Urothelium cell line (cell line): Measurements from ENCODE around the gene LCN2.
A peak's percentile ranks its signal among the peaks of the same experiment; 100 is the strongest.
"Not testable (repeated sequence)": the region's sequence is repeated elsewhere in the genome, so short reads cannot be mapped to it uniquely, and the experiment has no call there.

ENCODE experiments used
- DNase-seq: peaks from one replicate; pipeline ENCODE4 v3.0.0; 2011; ENCODE audit warnings: low spot score, mixed read lengths
- FAIRE-seq: peaks from 2 replicates; lab custom pipeline; 2011; peaks lifted over from hg19 to GRCh38; lab: Jason Lieb, UNC

LCN2 gene

DNA sequence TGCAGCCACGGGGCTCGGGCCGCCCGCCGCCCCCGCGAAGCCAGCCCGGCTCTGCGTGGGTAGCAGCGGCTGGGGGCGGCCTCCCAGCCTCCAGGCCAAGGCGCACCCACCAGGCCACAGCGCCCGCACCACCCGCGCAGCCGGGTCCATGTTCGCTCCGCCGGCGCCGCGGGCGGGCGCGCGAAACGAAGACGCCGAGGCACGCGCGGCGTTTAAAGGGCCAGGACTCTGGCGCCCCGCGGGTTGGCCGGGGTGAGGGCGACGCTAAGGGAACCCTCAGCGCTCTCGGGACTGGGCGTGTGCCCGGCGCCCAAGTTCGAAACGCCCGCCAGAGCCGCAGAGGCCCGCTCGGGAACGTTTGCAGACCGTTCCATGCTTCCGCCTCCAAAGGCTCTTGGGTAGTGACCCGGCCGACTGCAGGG, 21.7 kb upstream of the LCN2 start, which contains the start of gene PTGES2:
Gene PTGES2 (minus strand): TSS at position 162 of the 422 bp plus-strand sequence. CDS start 12 bp downstream, at position 150.
- no peak for FAIRE-seq
- DNase-seq: peak; percentile 85

DNA sequence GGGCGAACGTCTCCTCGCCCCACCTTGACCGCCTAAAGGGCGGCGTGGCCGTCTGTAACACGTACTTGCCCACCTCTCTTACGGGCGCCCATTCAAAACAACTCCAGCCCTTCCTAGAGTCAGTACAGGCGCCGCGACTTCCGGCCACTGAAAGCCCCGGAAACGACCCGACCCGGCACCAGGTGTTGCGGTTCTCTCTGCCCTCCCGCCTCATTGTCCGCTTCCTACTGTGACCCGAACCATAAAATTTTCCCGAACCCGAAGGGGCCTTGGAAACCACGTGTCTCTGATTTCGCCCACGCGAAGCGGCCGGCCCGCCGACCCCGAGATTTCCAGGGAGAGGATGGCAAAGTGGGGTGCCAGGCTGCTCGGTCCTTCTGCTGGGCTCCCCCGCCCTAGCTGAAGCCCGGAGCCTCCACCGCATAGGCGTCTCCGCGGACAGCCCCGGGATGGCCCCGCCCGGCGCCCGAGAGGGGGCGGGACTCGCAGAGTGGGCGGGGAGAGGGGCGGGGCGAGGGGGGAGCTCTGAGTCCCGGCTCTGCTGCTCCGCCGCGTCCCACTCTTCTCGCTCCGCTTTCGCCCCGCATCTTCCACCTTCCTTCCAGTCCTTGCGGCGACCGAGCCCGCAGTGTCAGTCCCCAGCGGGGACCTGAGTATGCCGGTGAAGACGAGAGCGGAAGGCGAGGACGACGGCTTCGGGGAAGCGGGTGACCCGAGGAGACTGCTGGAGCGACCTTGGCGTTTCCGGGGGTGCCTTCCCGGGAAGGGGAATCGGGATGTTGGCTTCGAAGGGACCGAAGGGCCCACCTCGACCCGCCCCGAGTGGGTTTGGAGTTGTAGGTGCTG, 21.0 kb upstream of the LCN2 start:
- DNase-seq: peak; percentile 86
- FAIRE-seq: no peak

DNA sequence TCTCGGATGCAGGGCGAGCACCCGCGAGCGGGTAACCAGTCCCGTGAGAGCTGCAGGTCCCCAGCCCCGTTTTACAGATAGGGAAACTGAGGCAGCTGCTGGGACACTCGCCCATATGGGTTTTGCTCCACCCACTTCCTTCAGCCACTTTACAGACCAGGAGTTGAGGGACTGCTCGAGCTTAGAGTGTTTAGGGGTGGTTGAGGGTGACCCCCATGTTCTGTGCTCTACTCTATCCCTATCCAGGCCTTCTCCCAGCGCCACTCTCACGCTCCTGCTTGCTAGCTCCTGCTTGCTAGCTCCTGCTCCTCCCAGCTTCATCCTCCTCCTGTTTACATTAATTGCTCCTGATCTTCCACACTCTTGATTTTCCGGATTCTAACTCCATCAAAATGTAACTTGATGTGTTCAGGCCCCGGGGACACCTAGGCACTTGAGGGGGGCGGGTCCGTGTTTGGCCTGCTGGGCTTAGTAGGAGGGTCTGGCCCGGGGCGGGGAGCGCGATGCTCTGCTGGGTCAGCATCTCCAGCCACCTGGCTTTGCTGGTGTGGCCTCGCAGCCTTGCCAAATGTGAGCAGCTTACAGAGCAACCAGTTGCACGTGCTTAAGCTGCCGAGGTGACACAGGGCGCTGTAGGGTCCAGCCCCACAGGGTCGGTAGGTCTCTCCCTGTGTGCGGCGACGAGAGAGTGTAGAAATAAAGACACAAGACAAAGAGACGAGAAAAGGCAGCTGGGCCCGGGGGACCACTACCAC, 20.2 kb upstream of the LCN2 start:
- DNase-seq (no peak), FAIRE-seq (no peak)

DNA sequence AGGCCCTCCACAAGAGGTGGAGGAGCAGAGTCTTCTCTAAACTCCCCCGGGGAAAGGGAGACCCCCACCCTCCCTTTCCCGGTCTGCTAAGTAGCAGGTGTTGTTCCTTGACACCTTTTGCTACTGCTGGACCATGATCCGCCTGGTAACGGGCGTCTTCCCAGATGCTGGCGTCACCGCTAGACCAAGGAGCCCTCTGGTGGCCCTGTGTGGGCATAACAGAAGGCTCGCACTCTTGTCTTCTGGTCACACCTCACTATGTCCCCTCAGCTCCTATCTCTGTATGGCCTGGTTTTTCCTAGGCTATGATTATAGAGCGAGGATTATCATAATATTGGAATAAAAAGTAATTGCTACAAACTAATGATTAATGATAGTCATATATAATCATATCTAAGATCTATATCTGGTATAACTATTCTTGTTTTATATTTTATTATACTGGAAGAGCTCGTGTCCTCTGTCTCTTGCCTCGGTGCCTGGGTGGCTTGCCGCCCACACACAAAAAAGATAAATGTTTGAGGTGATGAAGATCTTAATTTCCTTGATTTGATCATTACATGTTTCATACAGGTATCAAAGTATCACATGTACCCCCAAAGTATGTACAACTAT, 19.2 kb upstream of the LCN2 start:
- not testable (repeated sequence) for FAIRE-seq, DNase-seq

DNA sequence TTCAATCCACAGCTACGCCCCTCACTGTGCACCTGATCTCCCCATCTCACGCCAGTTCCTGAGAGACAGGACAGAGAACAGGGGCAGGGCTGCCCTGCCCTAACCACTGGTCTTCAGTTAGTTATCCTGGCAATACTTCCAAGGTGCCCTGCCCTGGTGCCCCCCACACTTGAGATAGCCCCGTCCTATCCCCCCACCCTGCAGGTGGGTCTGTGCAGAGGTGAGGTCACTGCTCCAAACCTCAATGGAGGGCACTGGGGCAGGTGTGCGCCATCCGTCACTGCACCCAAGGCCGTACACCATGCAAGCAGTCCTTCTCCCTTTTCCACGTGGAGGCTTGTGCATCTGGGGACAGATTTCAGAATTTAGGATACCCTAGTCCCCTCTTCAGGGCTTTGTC, 18.6 kb upstream of the LCN2 start:
- not testable (repeated sequence) for FAIRE-seq, DNase-seq

DNA sequence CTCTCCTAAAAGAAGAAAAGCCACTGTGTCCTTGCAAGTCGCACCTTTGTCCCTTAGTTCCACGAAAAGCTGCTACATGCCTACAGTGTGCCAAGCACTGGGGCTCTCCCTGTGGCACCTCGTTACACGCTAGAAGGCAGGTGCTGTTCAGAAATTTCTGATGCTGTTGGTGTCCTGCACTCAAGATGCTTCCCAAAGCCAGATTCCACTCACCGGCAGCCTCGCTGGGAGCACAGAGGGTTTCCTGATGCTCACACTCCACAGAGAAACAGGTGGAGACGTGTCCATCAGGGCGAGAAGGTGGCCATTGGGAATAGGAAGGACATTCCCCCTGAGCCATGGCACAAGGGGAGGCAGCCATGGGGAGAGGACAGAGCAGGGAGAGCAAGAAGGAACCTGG, 17.9 kb upstream of the LCN2 start:
- not testable (repeated sequence) for DNase-seq, FAIRE-seq

DNA sequence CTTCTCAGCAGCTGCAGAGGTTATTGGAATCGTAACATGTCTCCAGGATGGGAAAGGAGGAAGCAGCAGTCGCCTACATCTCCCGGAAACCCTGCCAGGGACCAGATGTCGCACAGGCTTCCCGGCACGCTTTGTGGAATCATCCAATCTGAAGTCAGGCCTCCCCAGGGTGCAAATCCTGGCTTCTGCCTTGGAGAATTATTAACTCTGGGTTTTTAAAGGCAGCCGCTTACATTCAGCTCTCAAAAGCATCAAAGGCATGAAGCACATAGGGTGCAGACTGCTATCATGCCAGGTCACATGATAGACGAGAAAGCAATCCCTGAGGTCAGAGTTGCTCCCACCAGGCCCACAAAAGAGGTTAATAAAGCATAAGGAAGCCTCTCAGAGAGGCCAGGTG, 17.1 kb upstream of the LCN2 start:
- DNase-seq, FAIRE-seq: not testable (repeated sequence)

DNA sequence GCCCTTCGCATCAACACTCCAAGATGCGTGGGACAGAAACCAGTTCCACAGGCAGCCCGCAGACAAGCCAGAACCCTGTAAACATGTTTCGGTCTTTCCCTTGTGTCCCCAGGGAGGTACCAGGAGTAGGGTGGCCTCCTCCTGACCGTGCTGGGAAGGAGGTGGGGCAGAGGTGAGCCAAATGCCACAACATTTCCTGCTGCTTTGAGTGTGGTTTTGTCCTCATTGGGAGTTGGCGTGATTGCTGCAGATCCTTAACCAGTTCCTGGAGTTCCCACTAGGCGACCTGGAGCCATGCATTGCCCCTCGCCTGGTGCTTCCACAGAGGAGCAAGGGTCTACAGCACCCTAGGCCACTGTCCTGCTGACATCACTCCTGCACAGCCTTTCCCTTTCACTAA, 13.7 kb upstream of the LCN2 start:
- DNase-seq: not testable (repeated sequence)

DNA sequence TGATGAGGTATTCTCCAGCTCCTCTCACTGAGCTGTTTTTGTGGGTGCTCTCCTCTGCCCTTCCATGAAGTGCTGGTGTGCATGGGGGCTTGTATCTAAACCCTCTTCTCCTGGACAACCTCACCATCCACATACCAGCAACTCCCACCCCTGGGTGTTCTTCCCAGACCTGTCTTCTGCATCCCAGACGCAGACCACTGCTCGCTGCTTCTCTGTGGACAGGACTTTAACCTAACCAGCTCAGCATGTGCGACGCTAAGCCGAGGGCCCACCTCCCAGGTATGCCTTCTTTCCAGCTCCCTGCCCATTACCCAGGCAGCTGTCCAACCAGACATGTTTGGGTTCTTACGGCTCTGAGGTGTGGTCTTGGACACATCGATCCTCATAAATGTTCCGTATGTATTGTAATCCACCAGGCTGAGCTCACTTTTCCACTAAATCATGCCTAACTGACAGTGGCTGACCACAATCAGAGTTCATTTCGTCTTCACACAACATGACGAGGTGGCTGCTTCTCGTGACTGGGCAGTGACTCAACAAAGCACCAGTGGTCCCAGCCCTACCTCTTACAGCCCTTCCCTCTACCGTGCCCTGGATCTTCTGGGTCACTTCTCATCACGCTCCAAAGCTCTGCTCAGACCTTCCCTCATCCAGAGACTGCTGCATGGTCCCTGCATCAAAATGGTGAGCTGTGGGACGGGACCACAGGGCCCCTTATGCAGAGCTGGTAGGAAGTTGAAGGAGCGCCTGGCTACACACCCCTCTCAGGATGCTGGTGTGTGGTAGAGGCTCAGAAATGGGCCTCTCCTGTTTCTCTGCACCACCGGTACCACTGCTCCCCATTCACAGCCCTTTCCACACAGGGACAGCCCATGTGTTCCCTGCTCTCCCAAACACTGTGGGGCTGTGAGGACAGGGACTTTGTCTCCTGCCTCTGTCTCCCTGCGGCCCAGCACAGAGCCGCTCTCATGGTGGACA, 12.1 kb upstream of the LCN2 start:
- FAIRE-seq (peak; percentile 89), DNase-seq (peak; percentile 70)

More for the DNA sequence above, 13.7 kb upstream of the LCN2 start:
- not testable (repeated sequence) for FAIRE-seq

DNA sequence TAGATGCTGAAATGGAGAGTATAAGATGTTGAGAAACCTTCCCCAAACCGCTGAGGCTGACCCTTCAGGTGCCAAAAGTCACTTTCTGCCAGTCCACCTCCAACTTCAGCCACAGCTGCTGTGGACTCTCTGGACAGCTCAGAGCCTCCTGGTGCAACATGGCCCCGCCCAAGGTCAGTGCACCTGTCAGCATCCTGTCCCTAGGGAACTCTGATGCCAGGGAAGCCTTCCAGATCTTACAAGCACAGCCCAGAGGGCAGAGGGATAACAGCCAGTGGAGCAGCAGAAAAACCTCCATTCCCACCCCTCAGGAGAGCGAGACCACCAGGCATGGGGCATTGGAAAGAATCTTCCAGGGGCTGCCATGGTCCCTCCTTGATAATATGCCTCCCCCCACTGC, 11.3 kb upstream of the LCN2 start:
- DNase-seq: no peak
- no peak for FAIRE-seq

DNA sequence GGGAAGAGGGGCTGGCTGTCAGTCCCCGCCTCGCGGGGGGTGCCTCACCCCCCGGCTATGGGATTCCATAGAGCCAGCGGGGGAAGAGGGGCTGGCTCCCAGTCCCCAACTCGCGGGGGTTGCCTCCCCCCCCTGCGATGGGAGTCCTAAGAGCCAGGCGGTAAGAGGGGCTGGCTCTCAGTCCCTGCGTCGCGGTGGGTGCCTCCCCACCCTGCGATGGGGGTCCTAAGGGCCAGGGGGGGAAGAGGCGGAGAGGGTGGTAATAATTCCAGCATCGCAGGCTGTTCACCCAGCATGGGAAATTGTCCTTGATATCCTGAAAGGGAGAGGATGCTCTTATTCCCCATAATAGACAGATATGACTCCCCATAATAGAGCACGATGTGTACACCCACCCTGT, 9.6 kb upstream of the LCN2 start:
- no peak for DNase-seq
- FAIRE-seq: no peak

DNA sequence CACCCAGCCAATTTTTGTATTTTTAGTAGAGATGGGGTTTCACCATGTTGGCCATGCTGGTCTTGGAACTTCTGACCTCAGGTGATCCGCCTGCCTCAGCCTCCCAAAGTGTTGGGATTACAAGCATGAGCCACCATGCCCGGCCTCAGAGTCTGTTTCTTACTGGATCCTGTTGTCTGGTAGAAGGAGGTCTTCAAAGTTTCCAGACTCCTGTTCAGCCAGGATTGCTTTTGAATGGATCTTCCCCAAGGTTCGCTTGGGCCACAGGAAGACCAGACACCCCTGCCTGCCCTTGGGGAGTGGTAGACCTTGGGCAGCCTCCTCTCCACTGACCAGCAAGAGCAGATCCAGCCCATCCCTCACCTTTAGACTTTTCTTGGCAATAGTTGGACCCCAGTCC, 7.6 kb upstream of the LCN2 start:
- DNase-seq (no peak), FAIRE-seq (no peak)

DNA sequence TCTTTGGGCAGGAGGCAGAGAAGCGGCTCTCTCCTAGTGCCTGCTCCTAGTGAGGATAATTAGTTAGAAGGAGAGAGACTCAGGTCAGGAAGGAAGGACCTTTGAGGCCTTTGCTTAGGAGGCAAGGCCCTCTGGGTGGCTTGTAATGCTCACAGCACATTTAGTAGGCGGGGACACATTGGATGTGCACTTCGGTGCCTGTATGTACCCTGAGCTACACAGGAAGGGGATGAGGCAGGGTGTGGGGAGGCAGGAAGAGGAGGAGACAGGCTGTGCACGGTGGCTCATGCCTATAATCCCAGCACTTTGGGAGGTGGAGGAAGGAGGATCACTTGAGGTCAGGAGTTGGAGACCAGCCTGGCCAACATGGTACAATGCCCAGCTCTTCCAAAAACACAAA, 7.2 kb upstream of the LCN2 start:
- FAIRE-seq: no peak
- no peak for DNase-seq

DNA sequence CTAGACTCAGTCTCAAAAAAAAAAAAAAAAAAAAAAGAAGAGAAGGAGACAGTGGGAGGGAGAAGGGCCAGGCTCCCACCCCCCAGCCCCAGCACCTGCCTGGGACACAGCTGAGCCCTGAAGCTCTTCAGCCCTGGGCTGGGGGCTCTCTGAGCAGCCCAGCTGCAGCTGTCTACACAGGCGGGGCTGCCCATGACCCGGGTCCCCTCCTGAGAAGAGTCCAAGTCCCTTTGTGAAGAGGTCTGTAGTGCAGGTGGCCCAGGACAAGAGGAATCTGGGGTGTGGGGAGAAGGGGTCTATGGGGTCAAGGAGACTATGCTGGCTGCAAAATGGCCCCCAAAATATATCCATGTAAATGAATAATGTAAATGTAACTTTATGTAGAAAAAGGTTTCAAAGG, 6.7 kb upstream of the LCN2 start:
- FAIRE-seq (no peak), DNase-seq (no peak)

DNA sequence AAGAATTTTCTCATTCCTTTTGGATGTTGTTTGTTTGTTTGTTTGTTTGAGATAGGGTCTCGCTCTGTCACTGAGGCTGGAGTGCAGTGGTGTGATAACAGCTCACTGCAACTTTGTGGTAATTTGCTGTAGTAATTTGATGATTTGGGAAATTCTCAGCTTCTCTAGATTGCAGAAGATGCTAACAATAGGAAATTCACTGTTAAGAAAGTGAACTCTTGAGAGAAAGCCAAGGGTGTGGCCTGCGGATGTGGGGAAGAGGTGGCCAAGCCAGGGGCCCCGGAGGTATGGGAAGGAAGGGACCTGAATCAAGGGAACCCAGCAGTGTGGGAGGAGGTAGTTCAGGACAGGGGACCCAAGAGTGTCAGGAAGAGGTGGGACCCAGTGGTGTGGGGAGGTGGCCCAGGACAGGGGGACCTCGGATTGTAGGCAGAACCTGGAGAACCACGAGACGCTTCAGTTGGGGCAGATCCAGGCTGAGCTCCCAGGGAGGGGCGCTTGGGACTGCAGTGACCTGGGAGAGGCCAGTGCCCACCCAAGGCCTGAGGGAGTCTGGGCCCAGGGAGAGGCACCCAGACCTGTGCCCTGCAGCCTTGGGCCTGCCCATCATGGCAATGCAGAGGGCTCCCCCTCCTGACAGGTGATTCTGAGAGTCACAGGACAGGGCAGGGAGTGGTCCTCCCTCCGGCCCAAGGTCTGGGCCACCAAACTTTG, 5.6 kb upstream of the LCN2 start:
- FAIRE-seq (no peak), DNase-seq (no peak)

DNA sequence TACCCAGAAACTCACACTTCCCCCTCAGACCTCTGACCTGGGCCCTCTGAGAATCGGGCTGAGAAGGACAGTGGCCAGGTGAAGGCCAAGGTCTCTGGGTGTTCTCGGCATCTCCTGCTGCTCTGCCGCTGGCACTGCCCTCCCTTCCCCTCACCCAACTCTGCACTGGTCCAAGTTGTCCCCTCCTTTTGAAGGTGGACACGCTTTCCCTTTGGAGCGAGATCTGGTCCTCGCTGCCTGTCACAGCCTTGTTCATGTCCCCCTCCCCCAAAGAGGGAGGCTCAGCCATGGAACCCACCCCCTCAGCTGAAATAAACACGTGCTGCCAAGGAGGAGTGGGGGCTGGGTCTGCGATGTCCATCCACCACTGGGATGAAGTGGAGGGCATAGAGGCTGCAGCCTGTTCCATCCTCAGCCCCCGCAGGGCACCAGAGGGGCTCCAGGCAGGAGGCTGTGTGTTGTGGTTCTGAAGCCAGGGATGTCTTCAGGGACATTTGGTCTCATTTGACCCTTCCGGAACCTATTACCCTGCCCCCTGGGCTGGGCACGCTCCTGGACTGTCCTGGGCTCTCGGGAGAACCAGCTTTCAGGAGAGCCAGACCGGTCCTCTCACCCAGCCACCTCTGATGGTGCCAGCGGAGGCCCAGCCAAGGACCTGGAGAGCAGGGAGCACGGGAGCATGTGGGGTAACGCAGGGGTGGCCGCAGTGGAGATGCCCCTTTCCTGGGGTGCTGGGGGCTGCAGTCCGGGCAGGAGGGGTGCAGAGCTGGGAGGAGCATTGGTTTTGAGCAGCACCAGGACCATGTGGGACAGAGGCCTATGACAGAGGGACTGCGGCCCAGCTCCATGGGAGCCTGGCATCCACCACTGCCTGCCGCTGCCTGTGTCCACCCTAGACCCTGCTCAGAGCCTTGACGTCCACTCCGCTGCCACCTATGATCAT, 4.7 kb upstream of the LCN2 start:
- FAIRE-seq: no peak
- DNase-seq: no peak

DNA sequence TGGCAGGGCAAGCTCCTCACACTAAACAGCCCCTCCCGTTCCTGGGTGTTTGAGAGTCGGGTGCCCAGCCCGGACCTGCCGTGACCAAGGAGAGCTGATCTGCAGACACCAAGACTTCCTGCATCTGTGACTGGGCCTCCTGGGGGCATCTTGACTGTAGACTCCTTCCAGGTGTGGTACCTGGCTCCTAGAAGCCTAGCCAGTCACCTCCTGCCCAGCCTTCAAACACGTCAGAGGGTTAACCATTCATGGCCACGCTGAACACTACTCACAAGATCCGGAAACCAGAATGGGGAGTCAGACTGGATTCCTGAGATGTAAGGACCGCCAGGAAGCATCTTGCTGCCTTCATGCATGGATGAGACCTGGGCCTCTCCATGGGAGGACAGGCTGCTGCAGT, 3.7 kb upstream of the LCN2 start:
- DNase-seq: no peak

DNA sequence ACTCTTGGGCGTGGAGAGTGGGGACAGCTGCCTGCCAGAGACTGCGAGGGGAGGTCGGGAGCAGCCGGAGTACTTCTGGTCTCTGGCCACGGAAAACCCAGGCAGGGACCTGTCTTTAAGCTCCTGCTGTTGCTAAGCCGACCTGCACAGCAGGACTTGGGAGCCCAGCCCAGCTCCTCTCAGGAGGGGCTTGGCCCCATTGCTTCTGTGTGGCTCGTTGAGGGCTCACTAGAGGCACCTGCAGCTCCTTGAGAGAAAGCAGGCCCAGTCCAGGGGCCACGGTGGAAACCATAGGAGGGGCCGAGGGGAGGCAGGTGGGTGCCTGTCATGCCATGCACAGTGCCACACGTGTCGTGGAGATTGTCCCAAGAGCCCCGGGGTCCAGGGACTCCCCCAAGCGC, 3.3 kb upstream of the LCN2 start:
- FAIRE-seq (no peak), DNase-seq (no peak)

More for the DNA sequence above, 3.7 kb upstream of the LCN2 start:
- no peak for FAIRE-seq
